ENCODE data around the gene NEB. TPM values are rescaled to one million over a fixed set of nuclear protein-coding genes. Genes with fewer than 3 reads are reported as not detected.
"Not testable (repeated sequence)": the region's sequence is repeated elsewhere in the genome, so short reads cannot be mapped to it uniquely, and the experiment has no call there.

Gene NEB
- total RNA-seq, 5 donors from 2014 or later (not counting 1 experiment from before 2014, with no cell fraction given): 0.91 to 1.4 (median 1.3) TPM

- H3K27ac Mint-ChIP-seq; CTCF ChIA-PET; H3K4me3 Mint-ChIP-seq; H3K4me3 ChIP-seq (ENCODE audit: control insufficient read depth in 1 of 2, extremely low read depth in 1 of 2, low read length in 1 of 2); H3K36me3 ChIP-seq (ENCODE audit: control insufficient read depth in 2 of 2, extremely low read depth in 1 of 2, insufficient read depth in 1 of 2, low read length in 1 of 2); DNase-seq; H3K27me3 ChIP-seq (replicated peaks in 1 of 2; ENCODE audit: control insufficient read depth in 2 of 2, extremely low read depth in 1 of 2, insufficient read depth in 2 of 2, low read length in 1 of 2); H3K4me1 ChIP-seq (ENCODE audit: control insufficient read depth in 1 of 2, extremely low read depth in 1 of 2, insufficient read depth in 2 of 2, low read length in 2 of 2); H3K27me3 Mint-ChIP-seq; H3K9me3 ChIP-seq; ATAC-seq (replicated peaks in 1 of 4); POLR2A ChIA-PET; H3K4me1 Mint-ChIP-seq; H3K27ac ChIP-seq (ENCODE audit: low read length): not testable (repeated sequence)
- Mint-ChIP-seq H3K36me3 (peaks cover 16% of the 10 kb centered on the region), H3K9me3 (peaks cover 4 to 12% (median 7%) of the 10 kb centered on the region in 3 donors)
- WGBS (ENCODE audit: insufficient coverage): no CpG with 5 or more reads among the region's 2 CpGs
These were observed 176.4 kb downstream of the NEB start for GRCh38 chr2:151557883-151558282.

GRCh38 chr2:151556121-151556520 is 178.2 kb downstream of the NEB start:
- POLR2A ChIA-PET: no interaction called here
- Histone ChIP-seq H3K27me3 (replicated peaks in 1 of 2; ENCODE audit: control insufficient read depth in 2 of 2, extremely low read depth in 1 of 2, insufficient read depth in 2 of 2, low read length in 1 of 2) (peaks cover 0 to 3% of the 10 kb centered on the region in 2 experiments), H3K9me3 (no peaks in the 10 kb centered on the region), H3K4me3 (ENCODE audit: control insufficient read depth in 1 of 2, extremely low read depth in 1 of 2, low read length in 1 of 2) (no peak overlapping the region), H3K36me3 (ENCODE audit: control insufficient read depth in 2 of 2, extremely low read depth in 1 of 2, insufficient read depth in 1 of 2, low read length in 1 of 2) (no peaks in the 10 kb centered on the region), H3K4me1 (ENCODE audit: control insufficient read depth in 1 of 2, extremely low read depth in 1 of 2, insufficient read depth in 2 of 2, low read length in 2 of 2) (no peaks in the 10 kb centered on the region), H3K27ac (ENCODE audit: low read length) (no peak overlapping the region)
- H3K27ac Mint-ChIP-seq: no peak overlapping the region
- ATAC-seq (replicated peaks in 1 of 4) (no peak), DNase-seq (no peak)
- CTCF ChIA-PET: interaction anchor here in 1 of 2 donors (0.6 kb wide), 1 partner anchor 166 kb away, joined by 3 read pairs; no protein-coding TSS in a partner anchor
- H3K9me3 Mint-ChIP-seq: peaks cover 4 to 12% (median 7%) of the 10 kb centered on the region in 3 donors
- H3K4me1 Mint-ChIP-seq: no peaks in the 10 kb centered on the region
- H3K36me3 Mint-ChIP-seq: peaks cover 22% of the 10 kb centered on the region
- peaks cover 0 to 2% of the 10 kb centered on the region in 2 donors for H3K27me3 Mint-ChIP-seq
- H3K4me3 Mint-ChIP-seq: no peak overlapping the region

- ChIA-PET CTCF (no interaction called here), POLR2A (no interaction called here)
- no peak overlapping the region for H3K27ac Mint-ChIP-seq
- WGBS (ENCODE audit: insufficient coverage): 80% methylated on average over 5 of the region's 5 CpGs
- Histone ChIP-seq H3K9me3 (no peaks in the 10 kb centered on the region), H3K36me3 (ENCODE audit: control insufficient read depth in 2 of 2, extremely low read depth in 1 of 2, insufficient read depth in 1 of 2, low read length in 1 of 2) (no peaks in the 10 kb centered on the region), H3K4me1 (ENCODE audit: control insufficient read depth in 1 of 2, extremely low read depth in 1 of 2, insufficient read depth in 2 of 2, low read length in 2 of 2) (no peaks in the 10 kb centered on the region), H3K27me3 (replicated peaks in 1 of 2; ENCODE audit: control insufficient read depth in 2 of 2, extremely low read depth in 1 of 2, insufficient read depth in 2 of 2, low read length in 1 of 2) (peaks cover 0 to 3% of the 10 kb centered on the region in 2 experiments), H3K27ac (ENCODE audit: low read length) (no peak overlapping the region), H3K4me3 (ENCODE audit: control insufficient read depth in 1 of 2, extremely low read depth in 1 of 2, low read length in 1 of 2) (no peak overlapping the region)
- H3K36me3 Mint-ChIP-seq: peaks cover 27% of the 10 kb centered on the region
- H3K9me3 Mint-ChIP-seq: peaks cover 0 to 4% (median 0%) of the 10 kb centered on the region in 3 donors
- H3K4me1 Mint-ChIP-seq: no peaks in the 10 kb centered on the region
- no peak overlapping the region for H3K4me3 Mint-ChIP-seq
- DNase-seq (no peak), ATAC-seq (replicated peaks in 1 of 4) (no peak)
- no peaks in the 10 kb centered on the region for H3K27me3 Mint-ChIP-seq
These were observed 182.0 kb downstream of the NEB start for GRCh38 chr2:151552287-151552686.

- ChIA-PET CTCF (no interaction called here), POLR2A (no interaction called here)
- Histone ChIP-seq H3K27me3 (replicated peaks in 1 of 2; ENCODE audit: control insufficient read depth in 2 of 2, extremely low read depth in 1 of 2, insufficient read depth in 2 of 2, low read length in 1 of 2) (peaks cover 0 to 3% of the 10 kb centered on the region in 2 experiments), H3K4me1 (ENCODE audit: control insufficient read depth in 1 of 2, extremely low read depth in 1 of 2, insufficient read depth in 2 of 2, low read length in 2 of 2) (no peaks in the 10 kb centered on the region), H3K4me3 (ENCODE audit: control insufficient read depth in 1 of 2, extremely low read depth in 1 of 2, low read length in 1 of 2) (no peak overlapping the region), H3K36me3 (ENCODE audit: control insufficient read depth in 2 of 2, extremely low read depth in 1 of 2, insufficient read depth in 1 of 2, low read length in 1 of 2) (no peaks in the 10 kb centered on the region), H3K9me3 (no peaks in the 10 kb centered on the region), H3K27ac (ENCODE audit: low read length) (no peak overlapping the region)
- no peaks in the 10 kb centered on the region for H3K4me1 Mint-ChIP-seq
- WGBS (ENCODE audit: insufficient coverage): 73% methylated on average over 5 of the region's 5 CpGs
- peaks cover 33% of the 10 kb centered on the region for H3K36me3 Mint-ChIP-seq
- no peak overlapping the region for H3K27ac Mint-ChIP-seq
- H3K9me3 Mint-ChIP-seq: peaks cover 0 to 4% (median 0%) of the 10 kb centered on the region in 3 donors
- no peak for ATAC-seq (replicated peaks in 1 of 4)
- H3K4me3 Mint-ChIP-seq: no peak overlapping the region
- no peak for DNase-seq
- no peaks in the 10 kb centered on the region for H3K27me3 Mint-ChIP-seq
These were observed 182.7 kb downstream of the NEB start for GRCh38 chr2:151551556-151551955.

GRCh38 chr2:151549191-151549590 is 185.1 kb downstream of the NEB start:
- CTCF ChIA-PET: no interaction called here
- no CpG with 5 or more reads among the region's 2 CpGs for WGBS (ENCODE audit: insufficient coverage)
- H3K36me3 Mint-ChIP-seq: peaks cover 31% of the 10 kb centered on the region

GRCh38 chr2:151544449-151544848 is 189.8 kb downstream of the NEB start:
- ChIA-PET CTCF (no interaction called here), POLR2A (no interaction called here)
- DNase-seq (no peak), ATAC-seq (replicated peaks in 1 of 4) (no peak)
- Mint-ChIP-seq H3K27ac (no peak overlapping the region), H3K27me3 (no peaks in the 10 kb centered on the region), H3K9me3 (no peaks in the 10 kb centered on the region), H3K36me3 (peaks cover 11% of the 10 kb centered on the region), H3K4me3 (no peak overlapping the region), H3K4me1 (no peaks in the 10 kb centered on the region)
- no peak overlapping the region for H3K4me3 ChIP-seq (ENCODE audit: control insufficient read depth in 1 of 2, extremely low read depth in 1 of 2, low read length in 1 of 2)
- H3K27ac ChIP-seq (ENCODE audit: low read length): no peak overlapping the region
- WGBS (ENCODE audit: insufficient coverage): 98% methylated on average over 5 of the region's 5 CpGs
- no peaks in the 10 kb centered on the region for H3K4me1 ChIP-seq (ENCODE audit: control insufficient read depth in 1 of 2, extremely low read depth in 1 of 2, insufficient read depth in 2 of 2, low read length in 2 of 2)
- no peaks in the 10 kb centered on the region for H3K9me3 ChIP-seq
- no peaks in the 10 kb centered on the region for H3K36me3 ChIP-seq (ENCODE audit: control insufficient read depth in 2 of 2, extremely low read depth in 1 of 2, insufficient read depth in 1 of 2, low read length in 1 of 2)
- no peaks in the 10 kb centered on the region for H3K27me3 ChIP-seq (replicated peaks in 1 of 2; ENCODE audit: control insufficient read depth in 2 of 2, extremely low read depth in 1 of 2, insufficient read depth in 2 of 2, low read length in 1 of 2)

More at GRCh38 chr2:151549191-151549590, 185.1 kb downstream of the NEB start:
- Histone ChIP-seq H3K4me1 (ENCODE audit: control insufficient read depth in 1 of 2, extremely low read depth in 1 of 2, insufficient read depth in 2 of 2, low read length in 2 of 2) (no peaks in the 10 kb centered on the region), H3K27ac (ENCODE audit: low read length) (no peak overlapping the region), H3K36me3 (ENCODE audit: control insufficient read depth in 2 of 2, extremely low read depth in 1 of 2, insufficient read depth in 1 of 2, low read length in 1 of 2) (no peaks in the 10 kb centered on the region), H3K4me3 (ENCODE audit: control insufficient read depth in 1 of 2, extremely low read depth in 1 of 2, low read length in 1 of 2) (no peak overlapping the region), H3K27me3 (replicated peaks in 1 of 2; ENCODE audit: control insufficient read depth in 2 of 2, extremely low read depth in 1 of 2, insufficient read depth in 2 of 2, low read length in 1 of 2) (peaks cover 0 to 1% of the 10 kb centered on the region in 2 experiments), H3K9me3 (no peaks in the 10 kb centered on the region)
- no peaks in the 10 kb centered on the region for H3K4me1 Mint-ChIP-seq
- H3K4me3 Mint-ChIP-seq: no peak overlapping the region
- POLR2A ChIA-PET: no interaction called here
- no peak overlapping the region for H3K27ac Mint-ChIP-seq
- ATAC-seq (replicated peaks in 1 of 4): no peak
- no peaks in the 10 kb centered on the region for H3K27me3 Mint-ChIP-seq
- no peak for DNase-seq
- peaks cover 0 to 4% (median 0%) of the 10 kb centered on the region in 3 donors for H3K9me3 Mint-ChIP-seq

GRCh38 chr2:151543876-151544275 is 190.4 kb downstream of the NEB start:
- no peak overlapping the region for H3K4me3 ChIP-seq (ENCODE audit: control insufficient read depth in 1 of 2, extremely low read depth in 1 of 2, low read length in 1 of 2)
- H3K27me3 Mint-ChIP-seq: no peaks in the 10 kb centered on the region
- no peaks in the 10 kb centered on the region for H3K4me1 Mint-ChIP-seq

More at GRCh38 chr2:151543876-151544275, 190.4 kb downstream of the NEB start:
- Mint-ChIP-seq H3K27ac (no peak overlapping the region), H3K36me3 (peaks cover 14% of the 10 kb centered on the region), H3K4me3 (no peak overlapping the region), H3K9me3 (no peaks in the 10 kb centered on the region)
- WGBS (ENCODE audit: insufficient coverage): no CpG with 5 or more reads among the region's 3 CpGs
- H3K4me1 ChIP-seq (ENCODE audit: control insufficient read depth in 1 of 2, extremely low read depth in 1 of 2, insufficient read depth in 2 of 2, low read length in 2 of 2): no peaks in the 10 kb centered on the region
- H3K27ac ChIP-seq (ENCODE audit: low read length): no peak overlapping the region
- no peaks in the 10 kb centered on the region for H3K36me3 ChIP-seq (ENCODE audit: control insufficient read depth in 2 of 2, extremely low read depth in 1 of 2, insufficient read depth in 1 of 2, low read length in 1 of 2)
- ChIA-PET POLR2A (no interaction called here), CTCF (no interaction called here)
- DNase-seq (no peak), ATAC-seq (replicated peaks in 1 of 4) (no peak)
- H3K9me3 ChIP-seq: no peaks in the 10 kb centered on the region
- H3K27me3 ChIP-seq (replicated peaks in 1 of 2; ENCODE audit: control insufficient read depth in 2 of 2, extremely low read depth in 1 of 2, insufficient read depth in 2 of 2, low read length in 1 of 2): no peaks in the 10 kb centered on the region

Data from T-cell (primary cell).